Activated B cell treated with CpG ODN at 0.5 μM for 24 hours (primary cell): ENCODE results near the gene KDM4B. TPM values are rescaled to one million over a fixed set of nuclear protein-coding genes. Genes with fewer than 3 reads are reported as not detected.

ENCODE experiments used
- ATAC-seq: fragments of 200-7000 bp; cut with Tn5 transposase; one replicate; pipeline ENCODE4 v1.10.0; 2021; ENCODE audit warnings: low read depth, mild to moderate bottlenecking, moderate library complexity
- CTCF ChIA-PET: fragments of 350-600 bp; sonication (Branson Sonifier 250); formaldehyde crosslinking; loops from one replicate; lab custom pipeline; 2021; ENCODE audit warnings: antibody characterized with exemption; lab: Charles Lee
- POLR2A ChIA-PET: fragments of 350-600 bp; sonication (Branson Sonifier 250); formaldehyde crosslinking; loops from one replicate; lab custom pipeline; 2021; ENCODE audit warnings: antibody characterized with exemption; lab: Charles Lee
- DNase-seq: peaks from one replicate; pipeline ENCODE4 v3.0.0; 2022
- H3K27ac Mint-ChIP-seq: one replicate; pipeline ENCODE4 v1.8.0; 2020; ENCODE audit warnings: mixed read lengths
- H3K27me3 Mint-ChIP-seq: one replicate; pipeline ENCODE4 v1.8.0; 2021; ENCODE audit warnings: mixed read lengths
- H3K36me3 Mint-ChIP-seq: one replicate; pipeline ENCODE4 v1.8.0; 2021; ENCODE audit warnings: low read depth, mixed read lengths
- H3K4me1 Mint-ChIP-seq: one replicate; pipeline ENCODE4 v1.8.0; 2021; ENCODE audit warnings: mixed read lengths
- H3K4me3 Mint-ChIP-seq: one replicate; pipeline ENCODE4 v1.8.0; 2020; ENCODE audit warnings: mild to moderate bottlenecking, mixed read lengths
- H3K9me3 Mint-ChIP-seq: one replicate; pipeline ENCODE4 v1.8.0; 2020; ENCODE audit warnings: mixed read lengths
- CTCF ChIP-seq: fragments of 200-600 bp; IDR thresholded peaks from one replicate; pipeline ENCODE4 v1.8.0; 2022; ENCODE audit warnings: antibody characterized with exemption, mild to moderate bottlenecking
- intact Hi-C: fragments of 100-400 bp; cut with micrococcal nuclease; formaldehyde crosslinking; loops from one replicate; pipeline ENCODE4 v1.15.1; 2024
- total RNA-seq: library from RNA; stranded (reverse); gene quantifications from 2 replicates; pipeline ENCODE4 v1.2.3, GENCODE V29; 2022

Gene KDM4B
- total RNA-seq, 1 donor from 2014 or later, result 88.9 TPM

GRCh38 chr19:5200844-5201243, 231.9 kb downstream of the KDM4B start:
- H3K27ac Mint-ChIP-seq, result no peak overlapping the region

GRCh38 chr19:5202553-5202952, 233.6 kb downstream of the KDM4B start:
- intact Hi-C loops, result no loop called here
- H3K27me3 Mint-ChIP-seq, result no peaks in the 10 kb centered on the region
- H3K4me1 Mint-ChIP-seq, result no peaks in the 10 kb centered on the region
- no peak for DNase-seq
- no peak for TF ChIP-seq CTCF
- no peak overlapping the region for H3K4me3 Mint-ChIP-seq
- no peak for ATAC-seq
- H3K27ac Mint-ChIP-seq, result no peak overlapping the region
- CTCF ChIA-PET, result no interaction called here
- POLR2A ChIA-PET, result no interaction called here
- H3K36me3 Mint-ChIP-seq, result peaks cover 2% of the 10 kb centered on the region
- H3K9me3 Mint-ChIP-seq, result peaks cover 13% of the 10 kb centered on the region

More at GRCh38 chr19:5200844-5201243, 231.9 kb downstream of the KDM4B start:
- ATAC-seq, result no peak
- CTCF ChIA-PET, result interaction anchor here (0.5 kb wide), 1 partner anchor 379 kb away, joined by 3 read pairs; no protein-coding TSS in a partner anchor
- no peak for DNase-seq
- no peak for TF ChIP-seq CTCF
- POLR2A ChIA-PET, result no interaction called here
- H3K27me3 Mint-ChIP-seq, result no peaks in the 10 kb centered on the region
- H3K4me1 Mint-ChIP-seq, result no peaks in the 10 kb centered on the region
- H3K4me3 Mint-ChIP-seq, result no peak overlapping the region
- H3K9me3 Mint-ChIP-seq, result peaks cover 13% of the 10 kb centered on the region
- intact Hi-C loops, result no loop called here
- H3K36me3 Mint-ChIP-seq, result peaks cover 2% of the 10 kb centered on the region

Other genes starting within 250 kb of the KDM4B start
- gene DPP9, start 245.3 kb upstream of the KDM4B start, total RNA-seq, result 85.7 and 111 TPM in 2 replicates
- gene FEM1A, start 177.4 kb upstream of the KDM4B start, total RNA-seq, result 16.7 and 17.9 TPM in 2 replicates
- 34.4 and 39.4 TPM in 2 replicates for gene TICAM1, start 137.4 kb upstream of the KDM4B start, total RNA-seq
- 28.7 and 29.0 TPM in 2 replicates for gene PLIN3, start 101.4 kb upstream of the KDM4B start, total RNA-seq
- gene ARRDC5, start 66.2 kb upstream of the KDM4B start, total RNA-seq, result 4.3 and 5.0 TPM in 2 replicates
- 6.5 and 7.8 TPM in 2 replicates for gene UHRF1, start 59.6 kb upstream of the KDM4B start, total RNA-seq